Upper lobe of left lung (tissue), 6 donors: Measurements from ENCODE around the gene ULK4. TPM values are rescaled to one million over a fixed set of nuclear protein-coding genes. Genes with fewer than 3 reads are reported as not detected.
A peak's percentile ranks its signal among the peaks of the same experiment; 100 is the strongest.

Experiments
- ATAC-seq, 2 donors: fragments of 200-7000 bp; cut with Tn5 transposase; one replicate each; pipeline ENCODE4 v1.9.1; 2022; ENCODE audit warnings: mild to moderate bottlenecking in 2 of 2, moderate library complexity in 2 of 2; ENCODE audit not compliant: low FRiP score in 2 of 2
- DNase-seq, 2 donors: peaks; one replicate each; pipeline ENCODE4 v3.0.0-alpha.2; 2019 to 2020
- H3K27ac ChIP-seq, 4 donors: fragments of 200-600 bp; sonication (generic); one replicate each; pipeline ENCODE4 v1.5.1; 2016 to 2019
- H3K27me3 ChIP-seq, 4 donors: fragments of 200-600 bp; sonication (generic); one replicate each; pipeline ENCODE4 v1.5.1; 2017 to 2019
- H3K36me3 ChIP-seq, 4 donors: fragments of 200-600 bp; sonication (generic); one replicate each; pipeline ENCODE4 v1.5.1; 2016 to 2019
- H3K4me1 ChIP-seq, 4 donors: fragments of 200-600 bp; sonication (generic); one replicate each; pipeline ENCODE4 v1.5.1; 2018 to 2019
- H3K4me3 ChIP-seq, 4 donors: fragments of 200-600 bp; sonication (generic); one replicate each; pipeline ENCODE4 v1.5.1; 2017 to 2019; ENCODE audit warnings: mild to moderate bottlenecking in 2 of 4, moderate library complexity in 1 of 4
- H3K9me3 ChIP-seq, 4 donors: fragments of 200-600 bp; sonication (generic); one replicate each; pipeline ENCODE4 v1.5.1; 2018 to 2019
- EP300 ChIP-seq, 4 donors: sonication (generic); formaldehyde crosslinking; IDR thresholded peaks; one replicate each; pipeline ENCODE4 v1.5.1; 2017; ENCODE audit warnings: antibody characterized with exemption in 4 of 4, control low read depth in 2 of 4
- POLR2A ChIP-seq, 4 donors: fragments of 450-650 bp; IDR thresholded peaks; one replicate each; pipeline ENCODE4 v1.5.1; 2016 to 2017; ENCODE audit warnings: antibody characterized with exemption in 4 of 4, mild to moderate bottlenecking in 2 of 4
- POLR2AphosphoS5 ChIP-seq, 2 donors: sonication (generic); formaldehyde crosslinking; IDR thresholded peaks; one replicate each; pipeline ENCODE4 v1.5.1; 2017; ENCODE audit warnings: antibody characterized with exemption in 2 of 2
- WGBS, 2 donors: methylation state at CpG; one replicate each; pipeline ENCODE4 v1.1.5; 2017 to 2018; 5-methylcytosine and 5-hydroxymethylcytosine counted together
- total RNA-seq, 6 donors: library from RNA; depleted of rRNA in 4 of 6; stranded (reverse); fragments of >200 nt in 4 of 6; gene quantifications; one replicate each; pipeline versions ENCODE4 v1.1.0 to v1.2.1, GENCODE V29; 2016 to 2021
- TF ChIP-seq, protein P1 (sequence below), 6 experiments: fragments of 450-650 bp in 4 of 6; fragments of 200-600 bp in 2 of 6; sonication (generic) in 2 of 6; IDR thresholded peaks; one replicate each; pipeline ENCODE4 v1.5.1; 2016 to 2019; ENCODE audit warnings: antibody characterized with exemption in 6 of 6
- donor health status: DM: no; HTN: no; CAD: no; lungs with moderate emphysema.
- donor health status: DM: no; HTN: yes; CAD: no; lungs with severe emphysema.

Gene ULK4
- 10 to 100 TPM in 5 of 6 donors, 1 to 10 TPM in 1; 9.4 to 76.5 (median 28.1) TPM for total RNA-seq

GRCh38 chr3:41961751-41962679, at the start of gene ULK4:
Gene ULK4 (minus strand): TSS chr3:41962103. CDS start chr3:41954759, 7,344 bp downstream.
- H3K27ac ChIP-seq = peak within 1 kb of the TSS; percentile 73 to 89 (median 80)
- TF ChIP-seq POLR2AphosphoS5 (IDR thresholded peaks at IDR 0.05) (peak; percentile 92 to 95), EP300 (IDR thresholded peaks at IDR 0.05) (peak in 3 of 4 donors; percentile 23 to 84 (median 79)), POLR2A (IDR thresholded peaks at IDR 0.05) (peak in 3 of 4 donors; percentile 24 to 81 (median 61))
- TF ChIP-seq, protein P1, sequence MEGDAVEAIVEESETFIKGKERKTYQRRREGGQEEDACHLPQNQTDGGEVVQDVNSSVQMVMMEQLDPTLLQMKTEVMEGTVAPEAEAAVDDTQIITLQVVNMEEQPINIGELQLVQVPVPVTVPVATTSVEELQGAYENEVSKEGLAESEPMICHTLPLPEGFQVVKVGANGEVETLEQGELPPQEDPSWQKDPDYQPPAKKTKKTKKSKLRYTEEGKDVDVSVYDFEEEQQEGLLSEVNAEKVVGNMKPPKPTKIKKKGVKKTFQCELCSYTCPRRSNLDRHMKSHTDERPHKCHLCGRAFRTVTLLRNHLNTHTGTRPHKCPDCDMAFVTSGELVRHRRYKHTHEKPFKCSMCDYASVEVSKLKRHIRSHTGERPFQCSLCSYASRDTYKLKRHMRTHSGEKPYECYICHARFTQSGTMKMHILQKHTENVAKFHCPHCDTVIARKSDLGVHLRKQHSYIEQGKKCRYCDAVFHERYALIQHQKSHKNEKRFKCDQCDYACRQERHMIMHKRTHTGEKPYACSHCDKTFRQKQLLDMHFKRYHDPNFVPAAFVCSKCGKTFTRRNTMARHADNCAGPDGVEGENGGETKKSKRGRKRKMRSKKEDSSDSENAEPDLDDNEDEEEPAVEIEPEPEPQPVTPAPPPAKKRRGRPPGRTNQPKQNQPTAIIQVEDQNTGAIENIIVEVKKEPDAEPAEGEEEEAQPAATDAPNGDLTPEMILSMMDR (IDR thresholded peaks at IDR 0.05) = peak in 3 of 6 experiments; percentile 8 to 29 (median 14)
- 0% methylated on average over 39 to 57 of the region's 58 CpGs for WGBS, 2 donors
- H3K27me3 ChIP-seq = no peaks in the 10 kb centered on the region
- peak; percentile 97 to 99 for ATAC-seq
- H3K9me3 ChIP-seq = no peaks in the 10 kb centered on the region
- no peaks in the 10 kb centered on the region for H3K36me3 ChIP-seq
- peak within 1 kb of the TSS; percentile 74 to 90 (median 86) for H3K4me3 ChIP-seq
- DNase-seq = peak; percentile 93 to 98
- peaks cover 10 to 18% (median 12%) of the 10 kb centered on the region in 4 donors for H3K4me1 ChIP-seq

DNA sequence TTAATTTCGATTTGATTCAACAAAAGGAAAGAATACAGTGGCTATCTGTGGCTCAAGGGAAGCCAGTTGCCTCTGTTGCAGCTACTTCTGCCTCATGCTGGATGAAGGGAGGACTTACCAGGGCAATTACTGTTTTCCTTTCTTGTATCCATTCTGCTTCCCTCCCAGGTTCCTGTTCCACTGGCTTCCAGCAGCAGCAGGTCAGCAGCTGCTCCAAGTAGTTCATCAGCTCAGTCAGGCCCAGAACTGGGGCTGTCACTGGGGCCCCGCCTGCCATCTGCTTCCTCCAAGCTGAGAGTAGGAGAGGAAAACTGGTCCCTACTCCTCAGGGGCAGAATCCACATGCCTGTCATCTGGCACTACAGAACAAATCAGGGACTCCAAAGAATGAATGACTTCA, 48.6 kb upstream of the ULK4 start:
- H3K9me3 ChIP-seq = no peaks in the 10 kb centered on the region
- no peak for DNase-seq
- H3K4me1 ChIP-seq = peaks cover 4 to 14% (median 11%) of the 10 kb centered on the region in 4 donors
- no peak overlapping the region for H3K4me3 ChIP-seq
- no peaks in the 10 kb centered on the region for H3K36me3 ChIP-seq
- WGBS, 2 donors = 43 to 55% methylated on average over 2 of the region's 2 CpGs
- no peak for ATAC-seq
- no peaks in the 10 kb centered on the region for H3K27me3 ChIP-seq
- TF ChIP-seq EP300 (IDR thresholded peaks at IDR 0.05) (no peak), POLR2A (IDR thresholded peaks at IDR 0.05) (no peak), POLR2AphosphoS5 (IDR thresholded peaks at IDR 0.05) (no peak)
- TF ChIP-seq, protein P1 (IDR thresholded peaks at IDR 0.05) = no peak
- no peak overlapping the region for H3K27ac ChIP-seq

GRCh38 chr3:42009456-42009855, 47.6 kb upstream of the ULK4 start:
- Histone ChIP-seq H3K4me3 (no peak overlapping the region), H3K27me3 (no peaks in the 10 kb centered on the region), H3K4me1 (peaks cover 0 to 3% (median 2%) of the 10 kb centered on the region in 4 donors), H3K9me3 (no peaks in the 10 kb centered on the region), H3K36me3 (no peaks in the 10 kb centered on the region), H3K27ac (no peak overlapping the region)
- DNase-seq (no peak), ATAC-seq (no peak)
- TF ChIP-seq EP300 (IDR thresholded peaks at IDR 0.05) (no peak), POLR2AphosphoS5 (IDR thresholded peaks at IDR 0.05) (no peak), POLR2A (IDR thresholded peaks at IDR 0.05) (no peak)
- TF ChIP-seq, protein P1 (IDR thresholded peaks at IDR 0.05) = no peak
- 96 to 98% methylated on average over 4 of the region's 4 CpGs for WGBS, 2 donors

- DNase-seq (no peak), ATAC-seq (no peak)
- H3K4me1 ChIP-seq = peaks cover 0 to 3% (median 2%) of the 10 kb centered on the region in 4 donors
- H3K4me3 ChIP-seq = no peak overlapping the region
- no peaks in the 10 kb centered on the region for H3K27me3 ChIP-seq
- H3K36me3 ChIP-seq = no peaks in the 10 kb centered on the region
- no peak overlapping the region for H3K27ac ChIP-seq
- 88 to 91% methylated on average over 3 of the region's 3 CpGs for WGBS, 2 donors
- H3K9me3 ChIP-seq = peaks cover 0 to under 1% (median 0%) of the 10 kb centered on the region in 4 donors
- TF ChIP-seq POLR2AphosphoS5 (IDR thresholded peaks at IDR 0.05) = no peak
- TF ChIP-seq, protein P1 (IDR thresholded peaks at IDR 0.05) = no peak
- no peak for TF ChIP-seq POLR2A (IDR thresholded peaks at IDR 0.05)
- TF ChIP-seq EP300 (IDR thresholded peaks at IDR 0.05) = no peak
Measured at GRCh38 chr3:42007785-42008184, 45.9 kb upstream of the ULK4 start.
